Hepatocyte (in vitro differentiated cells): ENCODE results near the gene SPATA12. TPM values are rescaled to one million over a fixed set of nuclear protein-coding genes. Genes with fewer than 3 reads are reported as not detected.

ENCODE experiments used
- DNase-seq: peaks from one replicate; pipeline ENCODE4 v3.0.0-alpha.2; 2016; ENCODE audit warnings: low spot score
- H2AFZ ChIP-seq: fragments of 200-600 bp; sonication (generic); 2 replicates; pipeline ENCODE4 v1.6.0; 2016; ENCODE audit warnings: antibody characterized with exemption, mild to moderate bottlenecking
- H3K27ac ChIP-seq: fragments of 200-600 bp; sonication (generic); 2 replicates; pipeline ENCODE4 v1.5.1; 2016; ENCODE audit warnings: mild to moderate bottlenecking
- H3K27me3 ChIP-seq: fragments of 200-600 bp; sonication (generic); 2 replicates; pipeline ENCODE4 v1.6.1; 2016
- H3K36me3 ChIP-seq: fragments of 200-600 bp; sonication (generic); replicated peaks from 2 replicates; pipeline ENCODE4 v1.5.1; 2016; ENCODE audit warnings: low read depth; ENCODE audit not compliant: insufficient read depth
- H3K4me1 ChIP-seq: fragments of 200-600 bp; sonication (generic); 2 replicates; pipeline ENCODE4 v1.5.1; 2016; ENCODE audit warnings: mild to moderate bottlenecking, moderate library complexity; ENCODE audit not compliant: insufficient read depth
- H3K4me2 ChIP-seq: fragments of 200-600 bp; sonication (generic); 2 replicates; pipeline ENCODE4 v1.6.0; 2016
- H3K4me3 ChIP-seq: fragments of 200-600 bp; sonication (generic); 2 replicates; pipeline ENCODE4 v1.5.1; 2016; ENCODE audit warnings: mild to moderate bottlenecking
- H3K79me2 ChIP-seq: fragments of 200-600 bp; sonication (generic); 2 replicates; pipeline ENCODE4 v1.6.0; 2017; ENCODE audit warnings: mild to moderate bottlenecking
- H3K9me2 ChIP-seq: fragments of 200-600 bp; sonication (generic); replicated peaks from 2 replicates; pipeline ENCODE4 v1.6.0; 2017; ENCODE audit warnings: mild to moderate bottlenecking; ENCODE audit not compliant: insufficient read depth
- H3K9me3 ChIP-seq: fragments of 200-600 bp; sonication (generic); 2 replicates; pipeline ENCODE4 v1.5.1; 2016; ENCODE audit warnings: low read depth, mild to moderate bottlenecking
- H4K20me1 ChIP-seq: fragments of 200-600 bp; sonication (generic); 2 replicates; pipeline ENCODE4 v1.6.0; 2016; ENCODE audit warnings: mild to moderate bottlenecking; ENCODE audit not compliant: insufficient read depth, poor library complexity, severe bottlenecking
- CTCF ChIP-seq: fragments of 200-600 bp; sonication (generic); IDR thresholded peaks from 2 replicates; pipeline ENCODE4 v1.5.1; 2016; ENCODE audit warnings: antibody characterized with exemption, mild to moderate bottlenecking; ENCODE audit not compliant: poor library complexity
- EZH2 ChIP-seq: fragments of 200-600 bp; sonication (generic); IDR thresholded peaks from 2 replicates; pipeline ENCODE4 v1.6.1; 2016; ENCODE audit warnings: antibody characterized with exemption, mild to moderate bottlenecking, borderline replicate concordance
- EZH2phosphoT487 ChIP-seq: fragments of 200-600 bp; sonication (generic); IDR thresholded peaks from one replicate; pipeline ENCODE4 v1.6.1; 2018; ENCODE audit warnings: antibody characterized with exemption, mild to moderate bottlenecking, low read depth, moderate library complexity; ENCODE audit not compliant: unreplicated experiment, severe bottlenecking
- WGBS: methylation state at CpG from one replicate; pipeline ENCODE4 v1.1.6; 2016; ENCODE audit warnings: low lambda C conversion rate; ENCODE audit errors: missing lambda C conversion rate; 5-methylcytosine and 5-hydroxymethylcytosine counted together
- polyA plus RNA-seq: library from polyadenylated mRNA; unstranded; fragments of >200 nt; fragmentation: Nextera tagmentation; extraction: Ambion mirVana; gene quantifications from 2 replicates; pipeline ENCODE4 v1.2.1, GENCODE V29; 2016
- total RNA-seq: library from RNA; depleted of rRNA; stranded (reverse); fragments of >200 nt; gene quantifications from 2 replicates; pipeline ENCODE4 v1.2.3, GENCODE V29; 2014

SPATA12 gene
- total and polyA plus RNA-seq, 2 experiments from 2014 or later: 0.10 to 0.25 TPM

- peak overlapping the region; percentile 80 for H3K27ac ChIP-seq
- H3K4me3 ChIP-seq: peak overlapping the region; percentile 98
- peak; percentile 80 for DNase-seq
- peaks cover 17% of the 10 kb centered on the region for H3K4me1 ChIP-seq
- no peaks in the 10 kb centered on the region for H3K27me3 ChIP-seq
- TF ChIP-seq CTCF (peak; percentile 23), EZH2 (no peak)
- no peaks in the 10 kb centered on the region for H3K9me3 ChIP-seq
- no peaks in the 10 kb centered on the region for H3K9me2 ChIP-seq
- H3K36me3 ChIP-seq: no peaks in the 10 kb centered on the region
- H3K79me2 ChIP-seq: peaks cover 14% of the 10 kb centered on the region
- H4K20me1 ChIP-seq: no peaks in the 10 kb centered on the region
- peak overlapping the region; percentile 98 for H2AFZ ChIP-seq
- peak overlapping the region; percentile 100 for H3K4me2 ChIP-seq
- 1% methylated on average over 57 of the region's 91 CpGs for WGBS
Observed at GRCh38 chr3:57078635-57079473, 18.4 kb downstream of the SPATA12 start.

GRCh38 chr3:57079474-57079831 is 19.0 kb downstream of the SPATA12 start:
- H3K27ac ChIP-seq: no peak overlapping the region
- 4% methylated on average over 20 of the region's 25 CpGs for WGBS

GRCh38 chr3:57080171-57080570 is 19.7 kb downstream of the SPATA12 start:
- H2AFZ ChIP-seq: peak overlapping the region; percentile 98
- H3K4me2 ChIP-seq: peak overlapping the region; percentile 100
- DNase-seq: no peak
- peaks cover 17% of the 10 kb centered on the region for H3K4me1 ChIP-seq
- no peaks in the 10 kb centered on the region for H4K20me1 ChIP-seq
- H3K4me3 ChIP-seq: no peak overlapping the region
- H3K27ac ChIP-seq: no peak overlapping the region
- TF ChIP-seq EZH2: no peak
- TF ChIP-seq CTCF: no peak
- TF ChIP-seq EZH2phosphoT487: no peak
- no peaks in the 10 kb centered on the region for H3K27me3 ChIP-seq
- 84% methylated on average over 4 of the region's 4 CpGs for WGBS
- H3K79me2 ChIP-seq: peaks cover 14% of the 10 kb centered on the region
- no peaks in the 10 kb centered on the region for H3K36me3 ChIP-seq
- no peaks in the 10 kb centered on the region for H3K9me3 ChIP-seq
- H3K9me2 ChIP-seq: no peaks in the 10 kb centered on the region

More at GRCh38 chr3:57079474-57079831, 19.0 kb downstream of the SPATA12 start:
- H3K9me2 ChIP-seq: no peaks in the 10 kb centered on the region
- peak overlapping the region; percentile 98 for H2AFZ ChIP-seq
- peaks cover 17% of the 10 kb centered on the region for H3K4me1 ChIP-seq
- peaks cover 14% of the 10 kb centered on the region for H3K79me2 ChIP-seq
- no peaks in the 10 kb centered on the region for H4K20me1 ChIP-seq
- TF ChIP-seq CTCF (no peak), EZH2phosphoT487 (no peak), EZH2 (no peak)
- peak overlapping the region; percentile 98 for H3K4me3 ChIP-seq
- H3K27me3 ChIP-seq: no peaks in the 10 kb centered on the region
- no peaks in the 10 kb centered on the region for H3K36me3 ChIP-seq
- peak; percentile 40 for DNase-seq
- no peaks in the 10 kb centered on the region for H3K9me3 ChIP-seq
- peak overlapping the region; percentile 100 for H3K4me2 ChIP-seq
